HG03159 (cell line): ENCODE results near the gene RALB.

Experiments
- ATAC-seq: cut with Tn5 transposase; IDR thresholded peaks from one replicate; pipeline ENCODE4 v1.9.1; 2021; ENCODE audit warnings: mild to moderate bottlenecking, moderate library complexity; ENCODE audit not compliant: unreplicated experiment

Gene RALB, protein sequence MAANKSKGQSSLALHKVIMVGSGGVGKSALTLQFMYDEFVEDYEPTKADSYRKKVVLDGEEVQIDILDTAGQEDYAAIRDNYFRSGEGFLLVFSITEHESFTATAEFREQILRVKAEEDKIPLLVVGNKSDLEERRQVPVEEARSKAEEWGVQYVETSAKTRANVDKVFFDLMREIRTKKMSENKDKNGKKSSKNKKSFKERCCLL

GRCh38 chr2:120252225-120253020, at the start of gene RALB:
Gene RALB, plus strand, starts transcription at chr2:120252852. Its CDS starts 25,813 bp downstream, at chr2:120278665.
- peak; percentile 94 for ATAC-seq

- ATAC-seq, result no peak
Observed at GRCh38 chr2:120203251-120204021, 49.2 kb upstream of the RALB start.

DNA sequence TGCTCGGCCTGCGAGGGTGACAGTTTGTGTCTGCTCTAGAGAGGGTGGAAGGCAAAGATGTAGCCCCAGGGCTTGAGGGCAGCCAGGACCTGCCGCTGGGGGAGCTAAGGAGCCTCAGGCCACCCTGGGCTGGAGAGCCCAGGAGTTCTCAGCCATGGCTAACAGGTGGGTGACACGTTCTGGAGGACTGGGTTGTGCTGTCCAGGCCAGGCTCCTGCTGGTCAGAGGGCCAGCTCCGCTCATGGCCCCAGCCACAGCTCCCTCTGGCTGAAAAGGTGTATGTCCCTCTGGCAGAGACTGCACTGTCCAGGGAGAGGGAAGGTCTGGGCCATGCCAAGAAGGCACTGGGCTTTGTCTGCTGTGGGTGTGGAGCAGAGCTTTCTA, 48.6 kb upstream of the RALB start:
- no peak for ATAC-seq

DNA sequence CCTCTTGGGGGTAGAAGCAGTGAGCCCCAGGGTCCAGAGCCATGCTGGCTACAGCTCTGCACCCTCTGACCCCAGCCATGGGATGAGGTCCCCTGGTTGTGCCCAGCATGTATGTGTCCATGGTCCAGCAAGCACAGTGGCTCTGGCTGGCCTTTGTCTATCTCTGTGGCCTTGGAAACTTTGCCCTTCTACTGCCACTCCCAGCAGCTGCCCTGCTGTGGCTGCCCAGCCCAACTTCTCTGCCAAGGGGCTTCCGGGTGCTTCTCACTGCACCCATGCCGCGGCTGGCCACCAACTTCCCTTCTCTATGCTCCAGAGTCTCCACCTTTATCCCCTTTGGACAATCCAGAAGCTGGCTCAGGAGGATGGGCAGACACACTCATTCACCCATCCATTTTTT, 48.2 kb upstream of the RALB start:
- ATAC-seq, result no peak

GRCh38 chr2:120204945-120205670, 47.5 kb upstream of the RALB start:
- no peak for ATAC-seq

GRCh38 chr2:120206022-120206581, 46.5 kb upstream of the RALB start:
- no peak for ATAC-seq

DNA sequence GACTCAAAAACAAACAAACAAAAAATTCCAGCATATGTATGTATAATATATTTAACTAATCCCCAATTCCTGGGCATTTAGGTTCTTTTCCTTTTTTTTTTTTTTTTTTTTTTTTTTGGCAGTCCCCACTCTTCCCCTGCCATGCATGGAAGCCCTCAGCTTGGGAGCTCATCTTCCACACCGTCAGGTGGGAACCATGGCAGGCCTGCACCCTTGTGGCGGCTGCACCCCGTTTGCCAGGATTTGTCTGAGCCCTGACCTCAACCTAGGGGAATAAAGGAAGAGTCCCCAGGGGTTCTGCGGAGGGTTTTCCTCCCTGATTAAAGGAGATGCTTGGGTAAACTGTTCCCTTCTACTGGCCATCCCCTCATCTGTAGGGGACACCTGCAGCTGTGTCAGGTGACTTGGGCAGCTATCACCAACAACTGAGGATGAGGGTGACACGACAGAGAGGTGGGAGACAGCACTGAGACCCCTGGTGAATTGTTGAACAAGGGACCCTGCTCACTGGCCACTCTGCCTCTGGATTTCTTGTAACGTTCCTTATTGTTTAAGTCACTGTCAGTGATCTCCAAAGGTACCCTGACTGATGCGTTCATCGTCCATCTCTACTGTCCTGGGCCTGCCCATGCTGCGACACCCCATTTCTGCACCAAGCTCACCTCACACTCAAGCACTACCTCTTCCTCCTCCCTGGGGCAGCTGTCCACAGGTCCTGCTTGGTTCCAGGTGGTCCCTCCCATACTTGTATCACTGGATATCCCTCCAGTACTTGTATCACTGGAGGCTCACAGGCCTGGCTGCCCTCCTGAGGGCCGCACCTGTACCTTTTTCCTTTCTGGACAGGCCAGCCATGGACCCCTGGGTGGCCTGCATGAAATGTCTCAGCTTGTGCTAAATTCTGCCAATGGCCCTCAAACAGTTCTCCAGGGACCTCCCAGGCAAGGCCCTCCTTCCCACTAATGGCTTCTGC, 44.0 kb upstream of the RALB start:
- ATAC-seq, result no peak

DNA sequence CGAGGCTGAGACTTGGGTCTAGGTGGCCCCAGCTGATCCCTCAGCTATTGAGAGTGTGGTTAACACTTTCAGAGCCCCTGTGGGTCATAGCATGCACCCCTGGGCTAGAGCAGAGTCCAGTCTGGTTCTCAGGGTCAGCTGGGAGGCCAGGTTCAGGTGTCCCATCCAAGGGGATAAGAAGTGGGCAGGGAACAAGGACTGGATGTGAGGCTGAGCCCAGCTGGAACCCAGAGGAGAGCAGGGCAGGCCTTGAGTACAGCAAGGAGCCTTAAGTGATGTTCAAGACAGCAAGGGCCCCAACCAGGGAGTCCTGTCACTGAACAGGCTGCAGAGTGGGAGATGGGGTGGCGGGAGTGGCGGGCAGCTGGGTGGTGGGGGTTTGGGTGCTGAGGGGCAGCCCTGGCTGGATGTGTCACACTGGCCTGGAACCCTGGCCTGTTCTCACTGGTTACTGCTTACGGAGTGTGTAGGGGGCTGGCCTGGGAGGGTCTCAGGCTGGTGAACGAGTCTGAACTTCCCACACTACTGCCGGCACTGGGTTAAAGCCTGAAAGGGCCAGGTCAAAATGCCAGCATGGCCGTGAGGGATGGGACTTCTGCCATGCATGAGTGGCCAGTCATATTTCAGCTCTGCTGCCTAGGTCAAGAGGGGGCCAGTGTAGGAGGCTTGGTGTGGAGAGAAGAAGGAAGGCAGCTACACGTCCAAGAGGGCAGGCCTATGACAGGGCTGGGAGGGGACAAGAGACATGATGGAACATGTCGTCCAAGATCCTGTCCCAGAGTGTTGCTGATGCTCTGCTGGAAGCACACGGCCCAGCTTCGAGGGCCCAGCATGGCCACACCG, 43.0 kb upstream of the RALB start:
- ATAC-seq, result no peak

- ATAC-seq, result no peak
Observed at GRCh38 chr2:120210270-120210693, 42.4 kb upstream of the RALB start.

GRCh38 chr2:120218181-120218580, 34.5 kb upstream of the RALB start:
- ATAC-seq, result no peak

- no peak for ATAC-seq
Observed at GRCh38 chr2:120219291-120219690, 33.4 kb upstream of the RALB start.

GRCh38 chr2:120219766-120220165, 32.9 kb upstream of the RALB start:
- no peak for ATAC-seq

GRCh38 chr2:120220756-120221155, 31.9 kb upstream of the RALB start:
- no peak for ATAC-seq

DNA sequence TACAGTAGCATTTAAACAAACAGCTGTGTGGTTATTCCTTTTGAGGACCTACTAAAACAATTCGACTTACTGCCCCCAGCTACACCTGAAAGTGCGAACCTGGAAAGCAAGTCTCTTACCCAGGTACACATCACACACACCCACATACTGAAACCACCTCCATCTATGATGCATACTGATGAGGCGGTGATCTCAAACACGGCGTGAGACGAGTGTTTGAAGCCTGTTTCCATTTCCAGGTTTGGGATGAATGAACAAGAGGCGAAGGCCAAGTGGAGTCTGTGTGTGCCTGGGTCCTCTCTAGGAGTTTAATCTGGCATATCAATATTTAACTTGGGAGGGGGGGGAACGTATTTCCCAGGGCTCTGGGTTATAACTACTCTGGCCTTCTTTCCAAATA, 31.0 kb upstream of the RALB start:
- ATAC-seq, result no peak

DNA sequence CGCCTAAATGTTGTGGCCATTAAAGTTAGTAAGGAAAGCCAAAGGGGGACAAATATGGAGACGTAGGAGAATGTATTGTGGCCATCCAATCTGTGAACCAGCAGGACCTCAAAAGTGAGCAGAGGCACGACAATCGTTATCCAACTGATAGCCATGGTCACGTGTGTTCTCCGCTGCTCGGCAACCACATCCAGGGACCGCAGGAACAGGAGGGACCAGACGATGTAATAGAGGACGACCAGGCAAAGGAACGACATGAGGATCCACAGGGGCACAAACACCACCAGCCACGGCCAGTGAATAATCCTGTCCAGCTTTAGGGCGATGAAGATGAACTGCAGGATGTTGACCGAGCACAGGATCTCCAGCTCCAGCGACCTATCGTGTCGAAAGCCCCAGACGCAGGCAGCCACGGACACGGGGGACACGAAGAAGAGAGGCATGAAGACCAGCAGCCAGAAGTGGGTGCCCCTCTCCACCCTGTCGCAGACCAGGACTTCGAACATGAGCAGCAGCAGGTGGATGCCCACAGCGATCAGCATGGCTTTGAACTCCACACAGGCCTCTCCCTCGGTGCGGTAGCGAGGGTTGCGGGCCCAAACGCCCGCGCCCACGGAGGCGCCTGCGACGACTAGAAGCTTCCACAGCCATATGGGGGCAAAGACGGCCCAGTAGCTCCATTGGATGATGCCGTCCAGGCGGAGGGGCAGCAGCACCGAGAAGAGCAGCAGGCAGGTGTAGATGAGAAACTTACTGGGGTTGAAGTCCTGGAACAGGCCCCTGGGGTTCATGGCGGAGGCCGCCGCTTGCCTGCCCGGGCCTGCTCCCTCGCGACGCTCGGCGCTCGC, 30.2 kb upstream of the RALB start:
- ATAC-seq, result no peak

DNA sequence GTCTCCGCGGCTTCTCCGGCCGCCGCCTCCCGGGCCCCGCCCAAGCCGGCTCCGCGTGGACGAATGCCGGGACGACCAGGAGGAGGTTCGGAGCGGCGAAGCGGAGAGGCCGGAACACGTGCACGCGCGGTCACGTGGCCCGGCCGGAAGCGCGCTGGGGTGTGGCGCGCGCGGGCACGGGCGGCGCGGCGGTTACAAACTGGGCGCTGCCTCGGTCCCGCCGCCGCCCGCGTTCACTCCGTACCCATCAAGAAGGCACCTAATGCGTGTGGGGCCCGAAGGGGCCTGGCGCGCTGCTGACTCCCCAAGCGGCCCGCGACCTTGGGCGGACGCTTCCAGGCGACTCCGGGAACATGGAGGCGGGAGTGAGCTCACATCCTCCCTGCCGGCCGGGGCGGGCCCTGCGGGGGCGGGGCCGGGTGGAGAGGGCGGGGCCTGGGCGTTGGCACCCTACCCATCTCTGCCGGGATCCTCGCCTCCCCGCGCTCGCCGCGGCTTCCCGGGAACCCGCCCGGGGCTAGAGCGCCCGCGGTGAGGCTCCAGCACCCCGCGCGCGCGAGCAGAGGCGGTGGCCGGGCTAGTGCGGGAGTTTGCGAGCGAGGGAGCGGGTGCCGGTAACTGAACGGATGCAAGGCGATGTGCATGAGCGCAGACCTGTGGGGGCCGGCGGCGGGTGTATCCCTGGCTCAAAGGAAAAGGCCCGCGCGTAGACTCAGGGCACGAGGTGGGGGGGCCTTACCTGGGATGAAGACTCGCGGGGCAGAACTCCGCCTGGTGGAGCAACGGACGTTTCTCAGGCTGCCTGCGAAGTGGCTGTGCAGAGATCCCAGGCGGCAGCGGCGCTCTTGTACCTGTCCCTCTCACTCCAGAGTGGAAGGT, 29.4 kb upstream of the RALB start, which contains the start of gene TMEM185B:
TSS of gene TMEM185B (minus strand) at position 367 of the 879 bp plus-strand sequence. CDS start 424 bp downstream, outside the sequence.
- ATAC-seq, result peak; percentile 82

GRCh38 chr2:120224256-120224655, 28.4 kb upstream of the RALB start:
- ATAC-seq, result no peak
